Measurements from ENCODE around the gene TSC22D1. TPM values are rescaled to one million over a fixed set of nuclear protein-coding genes. Genes with fewer than 3 reads are reported as not detected.

Gene TSC22D1
- polyA plus RNA-seq, 1 donor from 2014 or later: 355 TPM

- no peak overlapping the region for H3K9ac ChIP-seq (ENCODE audit: low read length)
- no peak overlapping the region for H3K4me2 ChIP-seq (ENCODE audit: low read length)
- H3F3A ChIP-seq (ENCODE audit: insufficient read depth, low read length, poor library complexity, severe bottlenecking): no peaks in the 10 kb centered on the region
- H4K20me1 ChIP-seq (ENCODE audit: insufficient read depth): no peaks in the 10 kb centered on the region
- H3K9me3 ChIP-seq (ENCODE audit: low read length): no peaks in the 10 kb centered on the region
- no peak overlapping the region for H3K4me3 ChIP-seq (ENCODE audit: low read length)
- no peak overlapping the region for H3K27ac ChIP-seq (ENCODE audit: low read length)
- no peaks in the 10 kb centered on the region for H3K79me2 ChIP-seq (replicated peaks; ENCODE audit: insufficient read depth, low read length)
- H2AFZ ChIP-seq (ENCODE audit: low read depth, low read length): no peak overlapping the region
- H3K9me2 ChIP-seq (ENCODE audit: insufficient read depth, low read length): no peaks in the 10 kb centered on the region
- TF ChIP-seq EP300 (conservative IDR thresholded peaks at IDR 0.05; ENCODE audit: poor library complexity, severe bottlenecking) (no peak), MXI1 (conservative IDR thresholded peaks at IDR 0.05; ENCODE audit: poor library complexity, severe bottlenecking) (no peak), SMC3 (conservative IDR thresholded peaks at IDR 0.05; ENCODE audit: poor library complexity) (no peak), RAD21 (conservative IDR thresholded peaks at IDR 0.05) (no peak), TAF1 (IDR thresholded peaks at IDR 0.05; ENCODE audit: low read depth) (no peak), EZH2 (IDR thresholded peaks at IDR 0.05; ENCODE audit: borderline replicate concordance, insufficient read depth, low read length, poor library complexity, severe bottlenecking) (no peak), CTCF (IDR thresholded peaks at IDR 0.05; ENCODE audit: poor library complexity, severe bottlenecking) (no peak), REST (IDR thresholded peaks at IDR 0.05; ENCODE audit: borderline replicate concordance) (no peak), POLR2AphosphoS5 (IDR thresholded peaks at IDR 0.05) (no peak)
- no peaks in the 10 kb centered on the region for H3K27me3 ChIP-seq (ENCODE audit: insufficient read depth, low read depth, low read length)
- no peaks in the 10 kb centered on the region for H3K36me3 ChIP-seq (ENCODE audit: insufficient read depth, low read length)
Measured at GRCh38 chr13:44404261-44405132, 171.6 kb downstream of the TSC22D1 start.

GRCh38 chr13:44403461-44404056, 172.6 kb downstream of the TSC22D1 start:
- Histone ChIP-seq H3K36me3 (ENCODE audit: insufficient read depth, low read length) (no peaks in the 10 kb centered on the region), H3K4me2 (ENCODE audit: low read length) (no peak overlapping the region), H3K27ac (ENCODE audit: low read length) (no peak overlapping the region), H3F3A (ENCODE audit: insufficient read depth, low read length, poor library complexity, severe bottlenecking) (no peaks in the 10 kb centered on the region), H3K27me3 (ENCODE audit: insufficient read depth, low read depth, low read length) (no peaks in the 10 kb centered on the region), H3K9ac (ENCODE audit: low read length) (no peak overlapping the region), H3K9me3 (ENCODE audit: low read length) (no peaks in the 10 kb centered on the region), H3K79me2 (replicated peaks; ENCODE audit: insufficient read depth, low read length) (no peaks in the 10 kb centered on the region), H3K9me2 (ENCODE audit: insufficient read depth, low read length) (no peaks in the 10 kb centered on the region), H2AFZ (ENCODE audit: low read depth, low read length) (no peak overlapping the region), H3K4me3 (ENCODE audit: low read length) (no peak overlapping the region), H4K20me1 (ENCODE audit: insufficient read depth) (no peaks in the 10 kb centered on the region)
- TF ChIP-seq REST (IDR thresholded peaks at IDR 0.05; ENCODE audit: borderline replicate concordance) (no peak), CTCF (IDR thresholded peaks at IDR 0.05; ENCODE audit: poor library complexity, severe bottlenecking) (no peak), POLR2AphosphoS5 (IDR thresholded peaks at IDR 0.05) (no peak), TAF1 (IDR thresholded peaks at IDR 0.05; ENCODE audit: low read depth) (no peak), MXI1 (conservative IDR thresholded peaks at IDR 0.05; ENCODE audit: poor library complexity, severe bottlenecking) (no peak), EP300 (conservative IDR thresholded peaks at IDR 0.05; ENCODE audit: poor library complexity, severe bottlenecking) (no peak), EZH2 (IDR thresholded peaks at IDR 0.05; ENCODE audit: borderline replicate concordance, insufficient read depth, low read length, poor library complexity, severe bottlenecking) (no peak), SMC3 (conservative IDR thresholded peaks at IDR 0.05; ENCODE audit: poor library complexity) (no peak), RAD21 (conservative IDR thresholded peaks at IDR 0.05) (no peak)

Measured in neural cell (in vitro differentiated cells).